ENCODE results near the gene PCYOX1L.

PCYOX1L gene

DNA sequence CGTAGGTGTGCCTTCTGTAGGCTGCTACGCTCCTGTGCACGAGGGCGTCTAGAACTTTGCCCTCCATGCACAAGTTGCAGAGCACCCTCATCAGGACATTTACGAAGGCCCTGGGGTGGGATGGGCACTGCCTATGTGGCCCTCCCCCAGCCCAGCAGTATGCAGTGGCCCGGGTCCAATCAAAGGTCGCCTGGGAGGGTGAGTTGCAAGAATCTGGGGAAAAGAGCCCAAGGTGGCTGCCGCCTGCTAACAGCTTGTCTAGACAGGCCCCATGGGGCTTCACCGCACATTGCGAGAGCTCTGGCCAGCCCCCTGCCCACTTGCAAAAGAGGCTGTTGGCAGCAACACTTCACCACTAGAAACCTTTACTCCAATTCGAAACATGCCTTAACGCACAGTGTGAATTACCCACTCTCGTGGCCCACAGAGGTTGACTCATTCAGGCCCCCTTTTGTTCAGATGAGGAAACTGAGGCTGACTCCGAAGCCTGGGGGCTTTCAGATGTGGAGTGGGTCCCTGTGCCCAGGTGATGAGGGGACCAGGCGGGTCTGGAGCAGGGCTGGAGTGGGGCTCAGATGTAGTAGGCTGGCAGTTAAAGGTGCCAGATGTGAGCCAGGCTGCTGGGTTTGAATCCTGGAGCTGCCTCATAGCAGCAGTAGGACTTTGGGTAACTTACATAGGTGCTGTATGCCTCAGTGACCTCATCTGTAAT lies 53.0 kb downstream of the PCYOX1L start:
- no peaks in the 10 kb centered on the region for H3K9me3 Mint-ChIP-seq
- TF ChIP-seq, protein P1, sequence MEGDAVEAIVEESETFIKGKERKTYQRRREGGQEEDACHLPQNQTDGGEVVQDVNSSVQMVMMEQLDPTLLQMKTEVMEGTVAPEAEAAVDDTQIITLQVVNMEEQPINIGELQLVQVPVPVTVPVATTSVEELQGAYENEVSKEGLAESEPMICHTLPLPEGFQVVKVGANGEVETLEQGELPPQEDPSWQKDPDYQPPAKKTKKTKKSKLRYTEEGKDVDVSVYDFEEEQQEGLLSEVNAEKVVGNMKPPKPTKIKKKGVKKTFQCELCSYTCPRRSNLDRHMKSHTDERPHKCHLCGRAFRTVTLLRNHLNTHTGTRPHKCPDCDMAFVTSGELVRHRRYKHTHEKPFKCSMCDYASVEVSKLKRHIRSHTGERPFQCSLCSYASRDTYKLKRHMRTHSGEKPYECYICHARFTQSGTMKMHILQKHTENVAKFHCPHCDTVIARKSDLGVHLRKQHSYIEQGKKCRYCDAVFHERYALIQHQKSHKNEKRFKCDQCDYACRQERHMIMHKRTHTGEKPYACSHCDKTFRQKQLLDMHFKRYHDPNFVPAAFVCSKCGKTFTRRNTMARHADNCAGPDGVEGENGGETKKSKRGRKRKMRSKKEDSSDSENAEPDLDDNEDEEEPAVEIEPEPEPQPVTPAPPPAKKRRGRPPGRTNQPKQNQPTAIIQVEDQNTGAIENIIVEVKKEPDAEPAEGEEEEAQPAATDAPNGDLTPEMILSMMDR (IDR thresholded peaks at IDR 0.05; ENCODE audit: unreplicated experiment in 3 of 3) = no peak
- H3K27me3 Mint-ChIP-seq (ENCODE audit: low read depth) = peaks cover 3% of the 10 kb centered on the region
- peaks cover 17% of the 10 kb centered on the region for H3K36me3 Mint-ChIP-seq (ENCODE audit: low read depth)
- H3K4me1 Mint-ChIP-seq = peaks cover 57% of the 10 kb centered on the region
- peak overlapping the region; percentile 50 to 97 (median 66) for H3K27ac Mint-ChIP-seq
- peak overlapping the region; percentile 26 to 98 (median 35) for H3K4me3 Mint-ChIP-seq

DNA sequence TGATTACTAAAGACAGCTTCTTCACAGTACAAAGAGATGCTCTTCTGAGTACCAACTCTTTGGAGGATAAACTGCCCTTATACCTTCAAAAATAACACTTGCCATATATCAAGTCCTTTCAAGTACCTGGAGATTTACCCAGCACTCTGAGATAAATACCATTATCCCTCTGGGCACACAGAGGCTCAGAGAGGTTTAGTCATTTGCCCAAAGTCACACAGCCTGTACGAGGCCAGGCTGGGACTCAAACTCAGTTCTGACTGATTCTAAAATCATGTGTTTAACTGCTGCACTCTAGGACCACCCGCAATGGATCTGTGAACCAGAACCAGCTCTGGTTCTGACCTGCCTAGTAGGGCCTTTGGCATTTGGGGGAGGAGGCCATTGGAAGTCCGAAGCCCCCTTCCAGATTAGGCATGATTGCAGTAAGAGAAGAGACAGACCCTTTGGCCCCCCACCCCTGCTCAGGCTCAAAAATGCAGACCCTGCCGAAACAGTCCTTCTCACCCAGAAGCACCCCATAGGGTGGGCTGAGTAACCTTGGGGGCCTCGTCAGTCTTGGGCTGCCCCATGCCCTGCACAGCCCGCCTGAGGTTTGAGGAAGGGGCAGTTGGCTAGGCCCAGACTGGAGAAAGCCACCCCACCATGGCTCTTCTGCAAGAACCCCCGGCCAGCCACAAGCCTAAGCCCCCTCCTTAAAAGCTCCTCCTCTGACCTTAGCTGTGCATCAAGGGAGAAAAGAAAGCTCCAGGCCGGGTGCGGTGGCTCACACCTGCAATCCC lies 54.1 kb downstream of the PCYOX1L start:
- Mint-ChIP-seq H3K27me3 (ENCODE audit: low read depth) (peaks cover 3% of the 10 kb centered on the region), H3K27ac (peak overlapping the region in 2 of 3 experiments; percentile 51 to 94), H3K4me1 (peaks cover 57% of the 10 kb centered on the region), H3K4me3 (peak overlapping the region in 2 of 3 experiments; percentile 19 to 67), H3K36me3 (ENCODE audit: low read depth) (peaks cover 20% of the 10 kb centered on the region), H3K9me3 (no peaks in the 10 kb centered on the region)
- TF ChIP-seq, protein P1 (IDR thresholded peaks at IDR 0.05; ENCODE audit: unreplicated experiment in 3 of 3) = no peak

DNA sequence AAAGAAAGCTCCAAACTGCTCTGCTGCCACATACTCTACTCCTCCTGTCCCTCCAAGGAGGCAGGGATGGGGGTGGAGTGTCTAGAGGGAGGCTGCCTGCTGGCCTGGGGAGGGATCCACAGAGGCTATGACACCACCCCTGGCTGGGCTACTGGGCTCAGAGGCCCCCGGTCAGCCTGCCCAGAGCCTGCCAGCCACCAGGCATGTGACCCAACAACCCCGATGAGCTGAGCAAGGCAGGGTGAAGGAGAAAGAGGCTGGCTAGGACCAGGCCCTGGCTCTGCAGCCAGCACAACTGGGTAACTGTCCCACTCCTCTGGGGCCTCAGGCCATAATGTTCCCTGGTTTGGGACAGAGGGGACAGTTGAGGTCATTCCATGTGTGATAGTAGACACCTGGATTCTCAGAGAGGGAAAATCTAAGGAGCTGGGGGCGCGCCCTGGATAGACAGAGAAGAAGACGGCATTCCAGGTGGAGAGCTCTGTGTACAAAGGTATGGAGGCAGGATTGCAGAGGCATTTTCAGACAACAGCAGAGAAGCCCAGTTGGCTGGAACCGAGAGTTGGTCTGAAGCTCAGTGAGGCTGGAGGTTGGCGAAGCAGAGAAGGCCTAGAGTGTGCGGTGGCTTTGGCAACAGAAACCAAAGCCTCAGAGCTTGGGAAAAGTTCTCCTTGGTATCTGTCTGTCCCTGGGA lies 55.1 kb downstream of the PCYOX1L start:
- Mint-ChIP-seq H3K4me3 (peak overlapping the region; percentile 1 to 50 (median 19)), H3K27me3 (ENCODE audit: low read depth) (peaks cover 3% of the 10 kb centered on the region), H3K27ac (peak overlapping the region; percentile 94), H3K36me3 (ENCODE audit: low read depth) (peaks cover 20% of the 10 kb centered on the region), H3K9me3 (no peaks in the 10 kb centered on the region), H3K4me1 (peaks cover 58% of the 10 kb centered on the region)
- TF ChIP-seq, protein P1 (IDR thresholded peaks at IDR 0.05; ENCODE audit: unreplicated experiment in 3 of 3) = no peak

DNA sequence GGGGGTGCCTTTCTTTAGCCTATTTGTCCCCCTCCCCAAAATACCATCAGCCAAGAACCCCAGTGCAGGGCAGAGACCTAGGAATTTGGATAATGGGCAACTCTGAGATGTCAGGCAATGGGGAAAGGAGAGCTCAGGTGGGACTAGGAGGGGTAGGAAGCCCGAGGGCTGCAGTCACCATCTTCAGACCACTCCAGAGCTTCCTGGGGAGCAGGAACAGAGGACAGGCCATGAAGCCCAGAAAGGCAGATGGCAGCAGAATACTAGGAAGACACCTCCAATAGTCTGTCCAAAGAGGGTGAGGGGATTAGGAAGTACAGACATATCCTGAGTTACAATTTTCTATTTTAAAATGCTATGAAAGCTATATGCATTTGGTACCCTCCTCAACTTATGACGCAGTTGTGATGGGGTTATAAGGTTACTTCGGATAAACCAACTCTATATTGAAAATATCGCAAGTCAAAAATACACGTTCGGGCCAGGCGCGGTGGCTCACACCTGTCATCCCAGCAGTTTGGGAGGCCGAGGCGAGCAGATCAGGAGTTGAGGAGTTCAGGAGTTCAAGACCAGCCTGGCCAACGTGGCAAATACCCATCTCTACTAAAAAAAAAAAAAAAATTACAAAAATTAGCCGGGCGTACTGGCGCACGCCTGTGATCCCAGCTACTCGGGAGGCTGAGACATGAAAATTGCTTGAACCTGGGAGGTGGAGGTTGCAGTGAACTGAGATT lies 55.8 kb downstream of the PCYOX1L start:
- H3K27me3 Mint-ChIP-seq (ENCODE audit: low read depth) = peaks cover 3% of the 10 kb centered on the region
- no peaks in the 10 kb centered on the region for H3K9me3 Mint-ChIP-seq
- TF ChIP-seq, protein P1 (IDR thresholded peaks at IDR 0.05; ENCODE audit: unreplicated experiment in 3 of 3) = no peak
- peaks cover 62% of the 10 kb centered on the region for H3K4me1 Mint-ChIP-seq
- H3K4me3 Mint-ChIP-seq = peak overlapping the region; percentile 49 to 69 (median 50)
- H3K27ac Mint-ChIP-seq = peak overlapping the region; percentile 94
- H3K36me3 Mint-ChIP-seq (ENCODE audit: low read depth) = peaks cover 21% of the 10 kb centered on the region

DNA sequence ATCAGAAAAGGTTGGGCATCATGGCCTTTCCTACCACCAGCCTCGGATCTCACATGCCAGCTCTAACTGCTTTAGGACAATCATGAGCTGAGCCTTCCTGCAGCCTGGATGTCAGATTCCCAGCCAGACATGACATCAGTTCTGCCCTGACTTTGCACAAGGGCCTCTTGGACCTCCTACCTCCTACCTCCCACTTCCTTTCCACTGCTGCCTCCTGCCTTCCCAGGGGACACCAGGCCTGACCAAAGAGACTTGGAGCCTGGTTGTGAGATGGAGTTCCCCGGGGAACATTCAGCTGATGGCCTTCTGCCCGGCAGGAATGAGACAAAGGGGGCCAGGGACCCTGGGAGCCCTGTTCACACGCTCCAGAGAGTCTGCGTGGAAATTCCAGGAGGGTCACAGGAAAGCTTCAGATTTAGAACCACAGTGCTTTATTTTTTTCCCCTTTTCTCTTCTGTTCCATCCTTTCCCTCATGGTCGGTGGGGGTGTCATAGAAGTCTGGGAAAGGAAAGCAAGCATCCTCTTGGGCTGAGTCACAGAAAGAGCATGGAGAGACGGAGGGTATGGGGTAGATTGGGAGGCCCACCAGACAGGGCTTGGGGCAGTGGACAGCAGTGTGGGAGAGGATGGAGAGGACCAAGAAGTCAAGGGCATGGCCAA lies 56.7 kb downstream of the PCYOX1L start:
- H3K4me1 Mint-ChIP-seq = peaks cover 68% of the 10 kb centered on the region
- H3K4me3 Mint-ChIP-seq = peak overlapping the region; percentile 4 to 41 (median 6)
- H3K27me3 Mint-ChIP-seq (ENCODE audit: low read depth) = peaks cover 3% of the 10 kb centered on the region
- peak overlapping the region; percentile 94 for H3K27ac Mint-ChIP-seq
- TF ChIP-seq, protein P1 (IDR thresholded peaks at IDR 0.05; ENCODE audit: unreplicated experiment in 3 of 3) = no peak
- H3K36me3 Mint-ChIP-seq (ENCODE audit: low read depth) = peaks cover 24% of the 10 kb centered on the region
- H3K9me3 Mint-ChIP-seq = no peaks in the 10 kb centered on the region
